GM18505 (cell line): Measurements from ENCODE around the gene GABRB3.

ENCODE experiments used
- ATAC-seq: cut with Tn5 transposase; IDR thresholded peaks from one replicate; pipeline ENCODE4 v1.9.1; 2021; ENCODE audit not compliant: unreplicated experiment
- POLR2A ChIP-seq: IDR thresholded peaks from 4 replicates; pipeline ENCODE4 v1.6.1; 2011; ENCODE audit warnings: borderline replicate concordance; ENCODE audit not compliant: insufficient read depth, insufficient read length; ENCODE audit errors: extremely low read depth

Gene GABRB3

DNA sequence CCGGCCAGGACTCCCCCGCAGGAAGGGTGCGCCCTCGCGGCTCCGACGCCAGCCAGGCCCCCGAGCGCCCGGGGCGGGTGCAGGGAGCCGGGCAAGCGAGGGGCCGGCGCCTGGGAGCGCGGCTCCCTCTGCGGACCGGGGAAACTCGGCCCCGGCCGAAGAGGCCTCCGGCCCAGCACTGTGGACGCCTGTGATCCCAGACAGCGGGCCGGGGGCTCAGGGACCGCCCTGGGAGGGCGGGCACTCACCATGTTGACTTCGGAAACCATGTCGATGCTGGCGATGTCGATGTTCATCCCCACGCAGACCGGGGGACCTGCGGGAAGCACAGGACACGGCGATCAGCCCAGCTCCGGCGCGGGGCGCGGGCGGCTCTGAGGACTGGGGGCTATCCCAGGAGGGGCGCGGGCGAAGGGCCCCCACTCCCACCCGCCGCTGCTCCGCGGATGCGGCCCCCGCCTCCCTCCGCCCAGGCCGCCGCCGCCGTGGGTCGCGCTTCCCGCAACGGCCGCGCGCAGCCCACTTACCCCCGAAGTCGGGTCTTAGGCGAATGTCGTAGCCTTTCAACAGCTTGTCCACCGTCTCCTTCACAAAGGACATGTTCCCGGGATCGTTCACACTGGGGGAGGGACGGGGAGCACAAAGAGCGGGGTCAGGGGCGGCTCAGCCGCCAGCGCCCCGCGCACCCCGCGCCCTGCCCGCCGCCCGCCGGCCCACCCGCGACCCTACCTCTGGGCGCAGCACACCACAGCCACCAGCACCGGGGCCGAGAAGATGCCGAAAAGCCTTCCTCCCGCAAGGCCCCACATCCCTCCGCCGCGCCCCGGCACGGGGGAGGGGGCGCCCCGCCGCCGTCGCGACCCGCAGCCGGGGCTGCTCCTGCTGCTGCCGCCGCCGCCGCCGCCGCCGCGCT is at the start of gene GABRB3:
TSS of gene GABRB3 (minus strand) at position 913 of the 913 bp plus-strand sequence.
- ATAC-seq = no peak
- TF ChIP-seq POLR2A = no peak

DNA sequence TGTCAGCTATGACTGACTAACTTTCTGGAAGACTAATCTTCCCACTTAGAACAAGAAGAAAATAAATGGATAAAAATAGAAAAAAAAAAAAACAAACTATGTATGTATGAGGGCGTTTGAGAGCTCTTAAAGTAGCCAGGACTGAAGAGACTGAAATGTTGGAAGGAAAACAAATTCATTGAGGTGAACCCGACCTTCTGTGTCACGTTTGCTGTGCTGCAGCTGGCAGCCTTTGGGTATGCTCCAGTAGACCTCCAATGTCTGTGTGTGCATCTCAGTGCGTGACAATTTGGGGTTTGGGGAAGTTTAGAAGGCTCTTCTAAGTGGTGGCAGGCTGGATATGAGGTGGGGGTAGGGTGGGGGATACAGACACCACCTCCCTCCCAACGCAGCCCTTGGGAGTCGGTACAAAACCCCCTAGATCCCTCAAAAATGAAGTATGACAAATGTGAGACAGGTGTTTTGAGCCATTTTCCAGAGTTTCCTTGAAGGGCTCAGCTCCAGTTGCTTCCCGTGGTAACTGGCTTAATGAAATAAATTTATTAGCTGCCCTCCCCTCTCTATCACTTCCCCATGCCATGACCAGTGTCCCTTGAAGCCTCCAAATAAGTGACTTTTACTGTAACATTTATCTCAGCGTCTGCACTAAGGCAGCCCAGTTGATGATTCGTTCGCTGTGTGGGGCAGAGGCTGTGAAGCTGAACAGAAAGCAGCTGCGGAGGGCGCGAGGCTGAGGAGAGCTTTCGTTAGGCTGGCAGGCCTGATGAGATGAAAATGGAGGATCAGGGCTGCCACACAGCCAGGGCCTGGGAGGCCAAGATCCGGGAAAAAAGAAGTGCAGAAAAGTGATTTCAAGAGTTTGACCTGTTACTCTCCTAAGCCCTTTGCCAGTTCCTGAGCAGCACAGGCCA is 34.9 kb upstream of the GABRB3 start:
- TF ChIP-seq POLR2A = no peak
- no peak for ATAC-seq

DNA sequence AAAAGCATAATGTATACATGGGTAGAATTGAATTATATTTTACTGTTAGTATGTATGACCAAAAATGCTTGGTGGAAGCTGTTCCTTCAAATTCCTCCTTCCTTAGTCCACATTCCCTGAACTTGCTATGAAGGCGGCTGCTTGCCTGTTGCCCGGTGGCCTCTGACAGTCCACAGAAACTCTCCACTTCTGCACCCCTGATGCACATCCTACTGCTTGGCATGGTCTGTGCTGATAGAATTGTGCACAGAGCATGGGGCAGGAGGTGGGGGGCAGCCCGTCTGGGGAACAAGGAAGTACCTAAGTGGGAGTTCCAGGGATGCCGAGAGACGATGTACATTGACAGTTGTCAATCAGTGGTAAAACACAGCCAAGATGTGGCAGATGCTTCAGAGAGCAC is 33.7 kb upstream of the GABRB3 start:
- no peak for TF ChIP-seq POLR2A
- no peak for ATAC-seq

GRCh38 chr15:26806151-26806550 is 33.3 kb upstream of the GABRB3 start:
- ATAC-seq = no peak
- no peak for TF ChIP-seq POLR2A

DNA sequence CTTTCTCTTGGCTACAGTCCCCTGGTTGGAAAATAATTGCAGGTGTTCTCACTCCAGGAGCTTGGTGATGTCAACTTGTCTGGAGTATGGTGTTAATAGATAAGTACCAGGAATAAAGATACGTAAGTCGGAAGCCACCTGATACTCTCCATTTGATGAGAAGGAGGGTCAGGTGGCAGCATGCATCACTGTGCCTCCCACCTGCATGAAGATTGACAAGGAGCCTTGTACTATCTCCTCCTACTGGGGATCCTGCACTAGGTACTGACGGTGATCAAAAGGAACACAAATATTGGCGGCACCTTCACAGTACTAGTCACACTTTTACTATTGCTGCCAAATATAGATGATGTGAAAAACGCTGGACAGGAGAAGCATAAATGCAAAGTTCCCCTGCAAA is 32.6 kb upstream of the GABRB3 start:
- TF ChIP-seq POLR2A = no peak
- ATAC-seq = no peak

DNA sequence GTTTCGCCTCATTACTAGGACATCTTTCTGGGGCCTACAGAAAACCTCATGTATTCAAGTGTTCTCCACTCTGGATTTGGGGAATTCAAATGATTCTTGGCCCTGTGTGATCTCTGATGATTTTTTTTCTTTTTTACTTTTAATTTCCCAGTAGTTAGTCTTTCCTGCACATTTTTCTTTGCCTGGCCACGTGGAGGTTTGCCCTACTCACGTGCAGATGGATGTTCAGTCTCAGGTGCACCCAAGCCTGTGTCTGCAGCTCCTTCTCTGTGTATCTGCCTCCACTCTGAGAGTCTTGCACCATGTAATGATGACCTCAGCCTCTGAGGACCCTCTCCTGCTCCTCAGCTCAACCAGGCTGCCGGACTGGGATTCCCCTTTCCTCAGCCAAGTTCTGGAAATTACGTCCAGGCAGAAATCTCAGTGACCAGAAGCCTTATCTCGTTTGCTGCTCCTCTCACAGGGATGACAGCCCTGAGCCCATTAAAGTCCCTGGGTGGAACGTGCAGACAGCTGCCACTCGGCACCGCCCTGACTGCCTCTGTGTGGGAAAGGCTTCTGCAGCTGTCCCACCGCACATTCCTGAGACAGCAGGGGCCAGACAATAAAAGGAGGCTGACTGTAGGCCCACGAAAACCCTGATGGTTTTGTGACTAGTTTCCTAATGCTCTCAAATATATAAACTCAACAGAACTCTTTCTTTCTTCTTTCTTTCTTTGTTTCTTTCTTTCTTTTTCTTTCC is 31.4 kb upstream of the GABRB3 start:
- TF ChIP-seq POLR2A = no peak

DNA sequence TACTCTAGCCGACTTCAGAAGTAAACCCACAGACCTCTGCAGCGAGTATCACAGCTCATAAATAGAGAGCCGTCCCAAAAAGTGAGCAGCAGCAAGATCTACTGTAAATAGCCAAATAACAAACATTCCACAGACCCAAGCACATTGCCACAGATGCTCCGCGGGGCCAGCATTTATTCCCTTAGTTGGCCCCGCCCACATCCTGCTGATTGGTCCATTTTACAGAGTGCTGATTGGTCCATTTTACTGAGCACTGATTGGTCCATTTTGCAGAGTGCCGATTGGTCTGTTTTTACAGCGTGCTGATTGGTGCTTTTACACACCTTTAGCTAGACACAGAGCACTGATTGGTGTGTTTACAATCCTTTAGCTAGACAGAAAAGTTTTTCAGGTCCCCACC is 17.3 kb upstream of the GABRB3 start:
- ATAC-seq = no peak
- TF ChIP-seq POLR2A = no peak

More for the DNA sequence above, 31.4 kb upstream of the GABRB3 start:
- no peak for ATAC-seq

DNA sequence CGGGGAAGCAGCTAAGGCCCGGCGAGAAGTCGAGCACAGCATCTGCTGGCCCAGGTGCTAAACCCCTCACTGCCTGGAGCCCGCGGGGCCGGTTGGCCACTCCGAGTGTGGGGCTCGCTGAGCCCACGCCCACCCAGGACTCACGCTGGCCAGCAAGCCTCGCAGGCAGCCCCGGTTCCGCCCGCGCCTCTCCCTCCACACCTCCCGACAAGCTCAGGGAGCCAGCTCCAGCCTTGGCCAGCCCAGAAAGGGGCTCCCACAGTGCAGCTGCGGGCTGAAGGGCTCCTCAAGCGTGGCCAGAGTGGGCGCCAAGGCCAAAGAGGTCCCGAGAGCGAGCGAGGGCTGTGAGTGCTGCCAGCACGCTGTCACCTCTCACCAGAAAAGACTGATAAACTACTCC is 8.9 kb upstream of the GABRB3 start:
- no peak for ATAC-seq

GRCh38 chr15:26773917-26774316 is 1.1 kb upstream of the GABRB3 start:
- no peak for TF ChIP-seq POLR2A
- ATAC-seq = no peak

More for the DNA sequence above, 8.9 kb upstream of the GABRB3 start:
- TF ChIP-seq POLR2A = no peak

DNA sequence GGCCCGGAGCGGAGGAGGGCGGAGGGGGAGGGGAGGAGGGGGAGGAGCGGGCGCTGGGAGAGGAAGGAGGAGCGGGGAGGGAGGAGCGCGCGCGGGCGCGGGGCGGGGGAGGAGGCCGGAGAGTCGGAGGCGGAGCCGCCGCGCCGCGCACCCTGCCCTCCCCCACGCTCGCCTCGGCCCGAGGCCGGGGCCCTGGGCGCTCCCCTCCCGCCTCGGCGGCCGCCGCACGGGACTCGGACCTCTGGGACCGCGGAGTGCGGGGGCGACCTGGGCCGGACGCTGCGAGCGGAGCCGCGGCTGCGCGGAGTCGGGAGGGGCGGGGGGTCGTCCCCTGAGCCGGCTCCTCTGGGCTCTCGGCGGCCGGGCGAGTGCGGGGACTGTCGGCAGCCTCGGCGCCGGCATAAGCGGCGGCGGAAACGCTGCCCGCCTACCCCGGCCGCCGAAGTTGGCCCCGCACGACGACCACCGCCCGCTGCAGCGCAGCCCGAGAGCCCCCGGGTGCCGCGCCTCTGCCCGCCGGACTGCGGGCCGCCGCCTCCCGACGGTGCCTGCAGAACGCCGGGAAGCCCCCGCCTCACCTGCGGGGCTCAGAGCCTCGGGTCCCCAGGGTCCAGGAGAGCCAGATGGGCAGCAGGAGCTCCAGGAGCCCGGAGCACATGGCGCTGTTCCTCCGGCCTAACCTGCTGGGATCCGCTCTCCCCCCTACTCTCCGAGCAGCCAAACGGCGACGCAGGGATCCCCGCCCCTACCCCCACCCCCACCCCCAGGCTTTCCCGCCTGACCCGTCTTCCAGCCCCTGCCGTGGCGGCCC is 406 bp upstream of the GABRB3 start:
- TF ChIP-seq POLR2A = no peak
- ATAC-seq = no peak

DNA sequence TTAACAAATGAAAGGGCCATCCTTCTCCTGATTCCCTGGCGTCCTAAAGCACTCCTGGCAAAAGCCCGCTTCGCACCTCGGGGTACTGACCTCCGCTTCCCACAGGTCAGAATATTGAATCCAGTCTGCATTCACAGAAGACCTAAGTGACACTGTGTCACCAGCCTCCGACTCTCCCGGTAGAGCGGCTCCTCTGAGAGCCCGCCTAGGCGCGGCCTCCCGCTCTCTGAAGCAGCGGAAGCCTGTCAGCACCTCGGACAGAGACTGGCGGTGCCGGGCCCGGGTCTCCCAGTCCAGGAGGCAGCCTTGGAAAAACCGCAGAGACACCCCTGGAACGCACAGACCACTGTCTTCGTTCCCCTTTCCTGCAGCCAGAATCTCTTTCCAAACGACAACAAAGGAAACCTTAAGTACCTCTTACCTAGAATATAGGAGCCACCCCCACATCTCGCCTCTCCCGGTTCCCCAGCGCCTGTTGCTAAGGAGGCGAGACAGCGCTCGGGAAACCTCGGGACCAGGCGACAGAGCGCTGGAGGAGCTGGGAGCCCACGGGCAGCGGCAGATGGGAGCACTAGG is 1.2 kb downstream of the GABRB3 start:
- TF ChIP-seq POLR2A = no peak

DNA sequence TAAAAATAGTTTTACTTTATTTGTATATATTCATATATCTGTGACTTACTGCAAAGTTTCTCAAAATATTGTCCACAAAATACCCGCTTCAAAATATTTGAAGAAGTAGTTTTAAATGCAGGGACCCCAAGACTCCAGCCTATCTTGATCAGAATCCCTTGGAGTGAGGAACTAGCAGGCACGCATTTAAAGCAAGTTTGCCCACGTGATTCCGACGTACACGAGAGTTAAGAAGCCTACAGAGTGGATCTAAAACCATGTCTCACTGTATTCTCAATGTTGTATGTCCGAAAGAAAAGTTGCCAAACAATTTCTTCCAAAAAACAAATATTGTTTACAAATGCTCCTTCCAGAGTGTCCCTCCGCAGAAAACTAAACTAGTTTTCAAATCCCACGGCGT is 1.7 kb downstream of the GABRB3 start:
- no peak for ATAC-seq
- TF ChIP-seq POLR2A = no peak

More for the DNA sequence above, 1.2 kb downstream of the GABRB3 start:
- ATAC-seq = no peak

DNA sequence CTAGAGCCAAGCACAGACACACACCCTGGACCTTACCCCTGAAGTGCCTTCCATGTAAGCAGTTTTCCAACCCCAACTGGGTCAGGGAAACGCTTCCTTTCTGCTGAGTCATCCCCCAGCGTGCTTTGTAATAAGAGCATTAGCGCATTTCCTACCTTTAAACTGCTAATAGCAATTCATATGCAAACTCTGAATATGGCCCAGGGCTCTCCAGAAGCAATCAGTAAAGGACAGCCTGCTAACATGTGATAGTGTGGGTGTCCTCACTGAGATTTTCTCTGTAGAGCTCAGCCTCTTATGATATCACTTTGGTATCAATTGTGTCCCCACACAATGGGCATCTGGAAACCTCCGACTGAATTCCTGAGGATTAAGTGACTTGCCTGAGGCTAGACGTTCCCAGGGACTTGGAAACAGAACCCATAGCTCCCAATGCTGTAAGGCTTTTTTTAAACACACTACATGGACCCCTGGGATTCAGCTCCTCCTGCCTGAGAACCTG is 5.6 kb downstream of the GABRB3 start:
- ATAC-seq = no peak
- no peak for TF ChIP-seq POLR2A
